Omental fat pad (tissue), 4 donors: ENCODE results near the gene AP4S1. TPM values are rescaled to one million over a fixed set of nuclear protein-coding genes. Genes with fewer than 3 reads are reported as not detected.

ENCODE experiments used
- ATAC-seq: fragments of 150-250 bp; one replicate; pipeline ENCODE4 v1.9.1; 2016; ENCODE audit warnings: mild to moderate bottlenecking, moderate library complexity; ENCODE audit not compliant: low FRiP score
- DNase-seq: peaks from one replicate; pipeline ENCODE4 v3.0.0-alpha.2; 2019; ENCODE audit warnings: low spot score
- CTCF ChIP-seq, 3 donors: fragments of 450-650 bp; IDR thresholded peaks; one replicate each; pipeline ENCODE4 v1.5.1; 2016 to 2017; ENCODE audit warnings: antibody characterized with exemption in 3 of 3, mild to moderate bottlenecking in 3 of 3, moderate library complexity in 2 of 3
- total RNA-seq, 4 donors: library from RNA; depleted of rRNA; stranded (reverse); fragments of >200 nt; gene quantifications; one replicate each; pipeline ENCODE4 v1.1.0, GENCODE V29; 2016

The AP4S1 gene
- total RNA-seq, 4 donors from 2014 or later, result 5.0 to 13.0 (median 8.6) TPM

GRCh38 chr14:31097081-31097480 lies 71.6 kb downstream of the AP4S1 start:
- no peak for DNase-seq
- no peak for TF ChIP-seq CTCF (IDR thresholded peaks at IDR 0.05)
- no peak for ATAC-seq

- DNase-seq, result no peak
- TF ChIP-seq CTCF (IDR thresholded peaks at IDR 0.05), result no peak
- no peak for ATAC-seq
Measured at GRCh38 chr14:31106768-31107167, 81.3 kb downstream of the AP4S1 start.

- no peak for TF ChIP-seq CTCF (IDR thresholded peaks at IDR 0.05)
- no peak for ATAC-seq
- no peak for DNase-seq
Measured at GRCh38 chr14:31109257-31109656, 83.8 kb downstream of the AP4S1 start.

GRCh38 chr14:31110872-31111271 lies 85.4 kb downstream of the AP4S1 start:
- no peak for TF ChIP-seq CTCF (IDR thresholded peaks at IDR 0.05)
- no peak for ATAC-seq
- DNase-seq, result no peak

- DNase-seq, result no peak
- TF ChIP-seq CTCF (IDR thresholded peaks at IDR 0.05), result no peak
- no peak for ATAC-seq
Measured at GRCh38 chr14:31113794-31114193, 88.3 kb downstream of the AP4S1 start.

- TF ChIP-seq CTCF (IDR thresholded peaks at IDR 0.05), result no peak
- no peak for ATAC-seq
- DNase-seq, result no peak
Measured at GRCh38 chr14:31118892-31119291, 93.4 kb downstream of the AP4S1 start.

GRCh38 chr14:31122098-31122611 lies 96.7 kb downstream of the AP4S1 start:
- ATAC-seq (no peak), DNase-seq (no peak)
- no peak for TF ChIP-seq CTCF (IDR thresholded peaks at IDR 0.05)
